Measurements from ENCODE around the gene FTO. TPM values are rescaled to one million over a fixed set of nuclear protein-coding genes. Genes with fewer than 3 reads are reported as not detected.

Gene FTO
- total RNA-seq, 1 donor from 2014 or later = 70.5 TPM

- TF ChIP-seq POLR2AphosphoS5 (IDR thresholded peaks at IDR 0.05; ENCODE audit: insufficient read depth in 1 of 2, low read depth in 1 of 2) (no peak), POLR2A (IDR thresholded peaks at IDR 0.05) (no peak), CTCF (IDR thresholded peaks at IDR 0.05) (no peak)
- no peak overlapping the region for H3K4me3 ChIP-seq
- H3K4me1 ChIP-seq = peaks cover 15% of the 10 kb centered on the region
- no peaks in the 10 kb centered on the region for H3K36me3 ChIP-seq
- DNase-seq (ENCODE audit: extremely low spot score in 2 of 2) = no peak
- intact Hi-C loops (cut with DNase I) = no loop called here
- H3K27me3 ChIP-seq = no peaks in the 10 kb centered on the region
- H3K27ac ChIP-seq = peak overlapping the region; percentile 24
- no peaks in the 10 kb centered on the region for H3K9me3 ChIP-seq
These were observed 281.9 kb downstream of the FTO start for GRCh38 chr16:53985861-53986260.

- no peak for TF ChIP-seq POLR2AphosphoS5 (IDR thresholded peaks at IDR 0.05; ENCODE audit: insufficient read depth in 1 of 2, low read depth in 1 of 2)
- no peak for TF ChIP-seq CTCF (IDR thresholded peaks at IDR 0.05)
- no peak for TF ChIP-seq POLR2A (IDR thresholded peaks at IDR 0.05)
- Histone ChIP-seq H3K36me3 (no peaks in the 10 kb centered on the region), H3K27me3 (no peaks in the 10 kb centered on the region), H3K27ac (no peak overlapping the region), H3K9me3 (no peaks in the 10 kb centered on the region), H3K4me1 (peaks cover 24% of the 10 kb centered on the region), H3K4me3 (no peak overlapping the region)
- DNase-seq (ENCODE audit: extremely low spot score in 2 of 2) = no peak
- intact Hi-C loops (cut with DNase I) = no loop called here
These were observed 282.8 kb downstream of the FTO start for GRCh38 chr16:53986793-53987192.

- Histone ChIP-seq H3K27me3 (no peaks in the 10 kb centered on the region), H3K4me1 (peaks cover 38% of the 10 kb centered on the region), H3K27ac (no peak overlapping the region), H3K36me3 (no peaks in the 10 kb centered on the region), H3K4me3 (no peak overlapping the region), H3K9me3 (no peaks in the 10 kb centered on the region)
- DNase-seq (ENCODE audit: extremely low spot score in 2 of 2) = no peak
- TF ChIP-seq POLR2AphosphoS5 (IDR thresholded peaks at IDR 0.05; ENCODE audit: insufficient read depth in 1 of 2, low read depth in 1 of 2) (no peak), POLR2A (IDR thresholded peaks at IDR 0.05) (no peak), CTCF (IDR thresholded peaks at IDR 0.05) (no peak)
- intact Hi-C loops (cut with DNase I) = no loop called here
These were observed 284.2 kb downstream of the FTO start for GRCh38 chr16:53988136-53988535.

- intact Hi-C loops (cut with DNase I) = no loop called here
These were observed 285.6 kb downstream of the FTO start for GRCh38 chr16:53989597-53989996.

More at GRCh38 chr16:53989597-53989996, 285.6 kb downstream of the FTO start:
- no peaks in the 10 kb centered on the region for H3K36me3 ChIP-seq
- no peak overlapping the region for H3K27ac ChIP-seq
- DNase-seq (ENCODE audit: extremely low spot score in 2 of 2) = no peak
- peaks cover 41% of the 10 kb centered on the region for H3K4me1 ChIP-seq
- H3K4me3 ChIP-seq = no peak overlapping the region
- H3K27me3 ChIP-seq = no peaks in the 10 kb centered on the region
- no peak for TF ChIP-seq POLR2AphosphoS5 (IDR thresholded peaks at IDR 0.05; ENCODE audit: insufficient read depth in 1 of 2, low read depth in 1 of 2)
- no peak for TF ChIP-seq CTCF (IDR thresholded peaks at IDR 0.05)
- no peak for TF ChIP-seq POLR2A (IDR thresholded peaks at IDR 0.05)
- no peaks in the 10 kb centered on the region for H3K9me3 ChIP-seq
